T follicular helper cell (primary cell): Measurements from ENCODE around the gene ZFP36L2.

Experiments used
- DNase-seq: peaks from one replicate; pipeline ENCODE4 v3.0.0-alpha.2; 2020; ENCODE audit warnings: low read depth

ZFP36L2 gene

DNA sequence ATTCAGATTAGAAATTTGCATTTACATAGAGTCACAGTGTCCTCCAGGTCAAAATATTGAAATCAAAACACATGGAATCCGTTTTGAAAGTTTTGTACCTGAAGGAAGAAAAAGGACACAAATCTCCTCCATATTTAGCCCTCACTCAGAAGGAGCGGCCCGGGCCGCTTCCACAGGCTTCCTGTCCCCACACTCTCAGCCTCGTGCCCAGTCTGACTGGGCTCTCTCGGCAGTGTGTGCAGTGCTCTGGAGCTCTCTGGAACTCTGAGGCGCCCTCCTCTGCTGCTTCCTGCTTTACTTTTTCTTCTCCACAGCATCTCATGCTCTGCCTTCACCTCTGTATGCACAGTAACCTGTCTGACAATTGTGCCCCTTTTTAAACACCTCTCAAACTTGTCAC, 22.2 kb upstream of the ZFP36L2 start:
- no peak for DNase-seq

DNA sequence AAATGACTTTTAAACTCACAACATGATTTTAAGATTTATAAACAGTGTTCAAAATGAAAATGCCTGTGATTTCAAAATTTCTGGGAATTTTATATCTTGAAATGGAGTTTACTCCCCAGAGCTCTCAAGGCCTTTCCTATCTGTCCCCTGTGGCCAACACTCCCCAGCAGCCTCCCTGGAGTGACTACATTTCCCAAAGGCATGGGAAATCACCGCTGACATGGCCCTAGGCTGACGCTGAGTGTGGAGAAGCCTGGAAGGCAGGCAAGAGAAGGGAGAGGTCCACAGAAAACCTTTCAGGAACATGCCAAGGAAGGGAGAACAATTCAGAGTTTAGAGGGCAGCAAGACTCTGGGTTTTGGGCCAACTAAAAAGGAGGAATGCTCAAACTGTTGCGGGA, 20.2 kb upstream of the ZFP36L2 start:
- DNase-seq, result no peak

DNA sequence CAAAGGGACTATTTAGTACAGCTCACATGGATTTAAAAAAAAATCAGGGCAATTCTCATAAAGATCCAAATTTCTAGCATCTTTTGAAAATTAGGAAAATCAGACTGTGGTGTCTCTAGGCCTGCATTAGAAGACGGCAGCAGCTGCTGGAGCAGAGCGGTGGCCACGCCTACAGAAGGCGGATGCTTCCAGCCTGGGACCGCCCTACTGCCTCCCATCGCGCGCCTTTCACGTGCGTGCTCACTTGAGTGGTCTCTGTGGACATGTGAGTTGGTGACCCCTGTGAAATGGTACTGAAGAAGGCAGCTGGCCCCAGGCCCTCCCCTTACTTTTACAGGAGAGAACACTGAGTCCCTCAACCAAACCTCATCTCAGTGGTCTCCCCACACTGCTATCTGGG, 15.2 kb upstream of the ZFP36L2 start:
- DNase-seq, result no peak

DNA sequence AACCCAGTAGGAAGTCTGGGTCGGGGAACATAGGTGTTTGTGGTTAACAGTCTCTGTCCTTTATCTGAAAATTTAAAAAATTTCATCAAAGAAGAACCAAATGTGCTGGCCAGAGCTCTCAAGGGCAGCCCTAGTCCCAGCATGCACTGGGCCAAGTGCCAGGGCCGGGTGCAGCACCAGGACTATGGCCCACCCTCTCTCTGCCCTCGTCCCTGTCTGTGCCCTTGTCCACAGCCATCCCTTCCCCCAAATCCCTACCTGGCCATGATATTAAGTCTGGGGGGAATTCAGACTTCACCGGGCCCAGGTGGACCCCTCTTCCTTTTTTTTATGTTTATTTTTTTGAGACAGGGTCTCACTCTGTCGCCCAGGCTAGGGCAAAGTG, 14.4 kb upstream of the ZFP36L2 start:
- no peak for DNase-seq

DNA sequence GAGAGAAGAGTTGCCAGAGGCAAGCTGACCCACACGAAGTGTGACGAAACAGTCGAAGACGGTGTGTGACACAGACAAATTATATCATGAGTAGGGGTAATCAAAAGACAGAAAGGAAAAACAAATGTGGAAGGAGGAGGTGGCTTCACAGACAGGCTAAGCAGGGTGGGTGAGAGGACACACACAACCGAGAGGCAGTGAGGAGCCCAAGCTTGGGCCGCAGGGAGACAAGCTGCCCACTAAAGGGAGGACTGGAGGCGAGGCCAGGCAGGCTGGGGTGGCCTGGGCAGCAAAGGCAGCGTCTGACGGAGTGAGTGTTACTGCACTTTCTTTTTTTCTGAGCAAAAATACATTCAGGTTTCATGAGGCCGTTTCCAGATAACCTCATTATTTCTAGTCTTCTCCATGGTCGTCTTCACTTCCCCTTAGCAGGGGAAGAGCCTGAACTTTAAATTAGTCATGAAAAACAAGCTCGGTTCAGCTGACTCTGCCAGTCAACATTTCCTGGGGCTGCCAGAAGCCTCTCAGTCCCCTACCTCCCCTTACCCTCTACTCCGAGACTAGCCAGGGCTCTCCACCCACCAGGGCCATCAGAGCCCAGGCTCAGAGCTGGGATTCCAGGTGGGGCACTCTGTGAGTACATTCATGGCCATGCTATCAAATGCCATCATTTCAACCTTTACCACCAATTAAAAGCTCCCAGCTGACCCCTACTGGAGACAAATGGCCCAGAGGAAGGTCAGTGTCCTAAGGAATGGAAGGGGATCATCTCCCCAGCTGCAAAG, 13.8 kb upstream of the ZFP36L2 start:
- no peak for DNase-seq

DNA sequence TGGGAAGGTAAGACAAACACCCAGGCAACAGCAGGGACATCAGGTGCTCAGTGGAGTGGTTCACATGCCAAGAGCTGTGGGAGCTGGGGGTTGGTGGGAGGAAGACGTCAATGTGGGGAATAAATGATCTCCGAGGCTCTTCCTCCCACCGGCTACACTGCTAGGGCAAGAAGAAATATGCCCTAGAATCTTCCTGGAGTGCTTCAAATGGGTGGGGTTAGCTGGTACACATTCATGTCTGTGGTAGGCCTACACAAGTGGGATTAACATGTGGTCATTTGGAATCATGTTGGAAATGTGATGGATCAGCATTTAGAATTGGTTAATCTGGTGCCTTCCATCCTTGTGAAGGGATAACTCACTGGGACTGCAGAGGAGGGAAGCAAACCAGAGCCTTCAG, 12.4 kb upstream of the ZFP36L2 start:
- no peak for DNase-seq

DNA sequence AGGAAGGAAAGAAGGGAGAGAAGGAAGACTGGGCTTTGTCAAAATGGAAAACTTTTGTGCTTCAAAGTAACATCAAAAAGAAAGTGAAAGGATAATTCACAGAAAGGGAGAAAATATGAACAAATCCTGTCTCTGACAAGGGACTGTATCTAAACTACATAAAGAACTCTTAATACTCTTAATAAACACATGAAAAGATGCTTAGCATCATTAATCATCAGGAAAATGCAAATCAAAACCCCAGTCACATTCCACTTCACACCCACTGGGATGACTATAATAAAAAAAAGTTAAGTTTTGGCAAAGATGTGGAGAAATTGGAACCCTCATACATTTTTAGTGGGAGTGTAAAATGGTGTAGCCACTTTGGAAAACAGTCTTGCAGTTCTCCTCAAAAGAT, 11.8 kb upstream of the ZFP36L2 start:
- no peak for DNase-seq

DNA sequence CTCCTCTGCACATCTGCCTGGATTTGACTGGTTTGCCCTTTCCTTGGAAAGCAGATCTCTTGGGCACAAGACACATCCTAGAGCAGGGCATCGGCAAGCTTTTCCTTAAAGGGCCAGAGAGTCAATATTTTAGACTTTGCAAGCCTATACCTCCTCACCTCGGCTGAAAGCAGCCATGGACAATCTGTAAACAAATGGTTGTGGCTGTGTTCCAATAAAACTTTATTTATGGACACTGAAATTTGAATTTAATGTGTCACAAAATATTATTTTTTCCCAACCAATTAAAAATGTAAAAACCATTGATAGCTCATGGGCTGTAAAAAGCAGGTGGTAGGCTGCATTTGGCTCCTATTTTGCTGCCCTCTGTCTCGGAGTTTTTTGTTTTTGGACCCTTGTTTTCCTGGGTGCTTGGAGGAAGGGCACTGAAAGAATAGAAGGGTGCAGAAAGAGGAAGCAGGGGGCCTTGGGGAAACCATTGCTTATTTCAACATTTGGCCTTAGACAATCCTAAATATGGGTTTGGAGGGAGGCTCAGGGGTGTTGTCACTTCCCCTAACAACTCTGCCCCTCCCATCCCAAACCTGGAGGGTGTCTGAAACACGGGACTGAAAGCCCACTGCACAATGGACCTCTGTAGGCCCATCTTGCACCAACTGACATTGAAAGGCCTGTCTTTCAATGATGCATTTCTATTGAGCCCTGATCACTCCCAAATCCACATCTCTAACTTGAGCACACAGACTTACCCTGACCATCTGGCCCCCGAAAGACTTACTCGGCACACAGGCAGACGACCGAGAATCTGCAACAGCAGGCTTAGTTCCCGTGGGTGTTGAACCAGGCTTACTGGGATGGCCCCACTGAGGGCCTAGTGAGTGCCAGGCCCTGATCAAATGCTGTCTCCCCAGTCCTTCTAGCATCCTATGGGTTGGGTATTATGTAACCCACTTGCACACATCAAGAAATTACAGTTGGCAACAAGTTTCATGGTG, 7.1 kb upstream of the ZFP36L2 start:
- no peak for DNase-seq

DNA sequence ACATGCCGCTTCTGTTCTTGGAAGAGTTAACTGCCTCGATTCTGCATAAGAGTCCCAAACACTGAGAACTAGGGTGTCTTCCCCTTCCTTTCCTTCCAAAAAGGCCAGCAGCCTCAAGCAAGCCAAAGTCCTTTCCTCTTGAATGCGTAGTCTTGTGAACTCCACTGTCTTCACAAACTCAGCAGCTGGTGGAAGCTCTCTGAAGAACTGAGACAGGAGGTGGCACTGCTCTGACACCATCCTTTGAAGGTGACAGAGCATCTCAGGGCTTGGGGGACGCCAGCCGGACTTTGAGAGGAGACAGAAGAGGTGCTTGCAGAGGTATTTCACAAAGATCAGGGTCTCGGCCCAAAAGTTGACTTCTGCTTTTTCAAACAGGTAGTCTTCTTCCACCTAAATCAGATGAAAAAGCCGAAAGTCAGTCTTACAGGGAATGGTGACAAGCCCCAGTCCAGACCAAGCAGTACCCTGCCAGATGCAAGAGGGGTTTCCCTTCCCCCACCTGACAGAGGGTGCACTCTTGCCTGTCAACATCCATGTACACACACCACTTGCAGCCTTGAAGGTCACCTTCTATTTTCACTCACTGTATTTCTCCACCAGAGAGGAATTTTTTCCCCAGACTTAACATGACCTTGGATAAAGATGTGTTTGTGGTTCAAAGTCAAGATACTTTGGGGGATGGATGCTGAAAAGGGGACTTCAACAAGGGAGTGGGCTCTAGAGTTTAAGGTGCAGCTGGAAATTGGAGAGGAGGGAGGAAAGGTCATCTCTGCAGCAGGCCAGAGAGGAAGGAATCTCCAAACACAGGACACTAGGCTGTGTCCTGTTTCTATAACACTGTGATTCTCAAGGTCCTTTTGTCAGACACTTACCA, 4.8 kb upstream of the ZFP36L2 start:
- DNase-seq, result no peak

DNA sequence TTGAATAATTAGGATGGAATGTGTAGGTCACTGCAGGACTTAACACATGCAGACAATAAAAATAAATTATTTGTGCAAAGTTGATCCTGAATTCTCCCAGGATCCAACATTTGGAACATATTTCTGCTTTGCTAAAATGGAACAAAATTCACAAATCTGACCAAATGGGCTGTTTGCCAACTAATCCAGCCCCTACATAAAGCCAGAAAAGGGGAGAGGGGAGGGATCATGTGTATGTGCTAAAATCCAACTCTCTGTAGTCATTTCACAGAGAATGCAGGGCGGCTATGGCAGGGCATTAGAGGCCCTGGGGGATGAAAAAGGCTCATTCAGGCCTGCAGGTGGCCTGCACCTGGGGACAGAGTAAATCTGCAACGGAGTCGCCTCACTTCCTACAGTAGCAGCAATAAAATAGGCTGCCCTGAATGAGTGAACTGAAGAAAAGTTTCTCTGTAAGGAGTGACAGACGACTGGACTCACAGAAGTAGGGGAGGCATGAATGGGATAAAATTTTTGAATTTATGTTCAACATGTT, 4.0 kb upstream of the ZFP36L2 start:
- no peak for DNase-seq

DNA sequence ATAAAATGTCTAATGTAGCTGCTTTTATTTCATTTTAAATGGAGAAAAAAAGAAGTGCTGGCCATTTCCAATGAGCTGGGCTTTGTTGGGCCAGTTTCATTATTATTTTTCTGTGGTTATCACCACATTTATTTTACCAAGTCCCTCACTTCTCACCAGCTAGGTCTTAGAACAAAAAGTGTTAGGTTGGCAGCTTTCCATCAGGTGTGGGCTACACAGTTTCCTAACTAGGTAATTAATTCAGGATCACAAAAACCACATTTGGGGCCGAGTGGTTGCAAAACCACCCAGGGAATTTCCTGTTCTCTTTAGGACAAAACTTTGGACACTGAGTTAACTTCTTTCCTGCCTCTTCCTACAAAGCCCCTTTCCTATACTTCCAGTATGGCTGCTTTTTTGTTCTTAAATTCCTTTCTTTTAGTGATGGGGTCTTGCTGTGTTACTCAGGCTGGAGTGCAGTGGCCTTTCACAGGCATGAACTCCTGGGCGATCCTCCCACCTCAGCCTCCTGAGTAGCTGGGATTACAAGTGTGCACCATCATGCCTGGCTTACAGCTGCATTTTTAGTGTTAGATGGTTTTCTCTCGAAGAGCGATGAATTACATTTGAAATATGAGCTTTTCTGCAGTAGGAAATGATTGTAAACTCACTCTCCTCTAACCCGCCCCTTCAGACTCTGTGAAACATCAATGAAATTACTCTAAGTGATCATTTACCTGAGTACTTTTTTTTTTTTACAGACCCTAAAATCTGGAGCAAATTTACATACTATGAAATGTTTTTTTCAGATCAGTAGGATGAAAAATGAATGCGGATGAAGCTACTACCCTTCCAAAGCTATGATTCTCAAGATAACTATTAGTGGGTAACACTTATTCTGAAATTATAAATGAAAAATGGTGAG, 2.6 kb upstream of the ZFP36L2 start:
- no peak for DNase-seq

DNA sequence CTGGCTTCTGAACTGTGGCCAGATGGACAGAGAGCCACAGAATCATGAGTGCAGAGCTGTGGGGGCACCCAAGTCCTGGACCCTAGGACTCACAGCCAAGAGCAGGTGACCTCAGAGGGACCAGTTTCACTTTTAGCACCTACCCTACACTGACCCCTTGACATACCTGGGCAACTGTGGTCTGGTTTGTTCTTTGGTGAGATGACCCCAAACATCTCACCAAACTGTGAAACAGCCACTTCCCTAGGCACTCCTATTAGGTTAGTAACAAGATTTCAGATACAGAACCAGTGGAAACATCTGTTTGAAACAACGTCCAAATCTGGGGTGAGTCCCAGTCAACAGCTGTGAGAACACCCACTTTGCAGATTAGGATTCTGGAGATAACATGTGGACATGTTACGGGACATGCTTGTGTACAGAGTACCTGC, 1.9 kb upstream of the ZFP36L2 start:
- DNase-seq, result no peak

DNA sequence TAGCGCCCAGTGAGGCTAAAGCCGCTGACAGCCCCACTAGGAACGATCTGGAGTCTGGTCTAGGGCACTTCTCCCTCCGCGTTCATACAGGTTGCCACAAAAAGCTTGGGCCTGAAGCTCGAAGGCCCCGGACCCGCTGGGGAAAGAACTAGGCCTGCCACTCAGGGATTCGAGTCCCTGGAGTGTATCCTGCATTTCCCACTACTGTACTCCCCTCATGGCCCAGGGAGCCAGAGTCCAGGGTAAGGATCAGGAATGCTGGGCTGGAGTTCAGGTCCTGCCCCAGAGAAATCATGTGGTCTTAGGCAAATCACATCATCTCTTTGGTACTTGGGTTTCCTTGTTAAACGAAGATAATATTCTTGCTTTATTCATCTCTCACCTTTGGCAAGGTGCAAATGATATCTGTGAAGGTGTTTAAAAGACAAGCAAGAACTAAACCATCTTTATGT, 1.4 kb upstream of the ZFP36L2 start:
- no peak for DNase-seq

DNA sequence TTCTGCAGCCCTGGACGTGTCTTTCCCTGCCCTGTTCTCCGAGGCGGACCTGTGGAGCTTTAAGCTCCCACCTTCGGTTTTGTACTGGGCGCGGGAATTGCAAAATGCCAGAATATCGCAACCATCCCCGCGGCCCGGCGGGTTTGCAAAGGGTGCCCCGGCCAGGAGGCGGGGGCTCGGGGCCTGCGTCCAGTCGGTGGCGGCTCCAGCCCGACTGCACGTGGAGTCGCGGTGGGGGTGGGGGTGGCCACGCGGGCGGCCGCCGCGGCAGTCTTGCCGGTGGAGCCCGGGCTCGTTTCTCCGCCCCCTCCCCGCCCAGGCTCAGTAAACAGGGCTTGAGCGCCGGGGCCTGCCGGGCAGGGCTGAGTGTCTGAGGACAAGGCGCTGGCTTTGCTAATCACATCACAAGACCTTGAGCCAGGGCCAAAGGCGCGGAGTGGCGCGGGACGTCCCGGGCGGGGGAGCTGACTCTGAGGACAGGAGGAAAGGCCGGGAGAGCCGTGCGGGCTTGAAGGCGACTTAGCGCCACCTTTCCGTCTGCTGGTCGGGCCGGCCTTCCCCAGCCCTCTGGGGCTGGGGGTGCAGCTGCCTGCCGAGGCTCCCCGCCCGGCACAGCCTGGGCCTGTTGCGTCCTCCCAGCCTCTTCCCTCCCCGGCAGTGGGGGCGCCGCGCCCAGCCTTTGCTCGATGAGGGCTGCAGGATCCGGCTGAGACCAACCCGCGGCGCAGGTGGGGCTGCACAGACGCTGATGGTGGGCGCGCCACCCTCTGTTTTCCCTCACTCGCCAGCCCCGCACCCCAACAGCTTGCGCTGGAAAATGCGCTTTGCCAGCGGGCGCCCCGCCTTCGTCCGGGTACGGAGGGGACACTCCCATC, 786 bp upstream of the ZFP36L2 start:
- DNase-seq, result peak; percentile 37

DNA sequence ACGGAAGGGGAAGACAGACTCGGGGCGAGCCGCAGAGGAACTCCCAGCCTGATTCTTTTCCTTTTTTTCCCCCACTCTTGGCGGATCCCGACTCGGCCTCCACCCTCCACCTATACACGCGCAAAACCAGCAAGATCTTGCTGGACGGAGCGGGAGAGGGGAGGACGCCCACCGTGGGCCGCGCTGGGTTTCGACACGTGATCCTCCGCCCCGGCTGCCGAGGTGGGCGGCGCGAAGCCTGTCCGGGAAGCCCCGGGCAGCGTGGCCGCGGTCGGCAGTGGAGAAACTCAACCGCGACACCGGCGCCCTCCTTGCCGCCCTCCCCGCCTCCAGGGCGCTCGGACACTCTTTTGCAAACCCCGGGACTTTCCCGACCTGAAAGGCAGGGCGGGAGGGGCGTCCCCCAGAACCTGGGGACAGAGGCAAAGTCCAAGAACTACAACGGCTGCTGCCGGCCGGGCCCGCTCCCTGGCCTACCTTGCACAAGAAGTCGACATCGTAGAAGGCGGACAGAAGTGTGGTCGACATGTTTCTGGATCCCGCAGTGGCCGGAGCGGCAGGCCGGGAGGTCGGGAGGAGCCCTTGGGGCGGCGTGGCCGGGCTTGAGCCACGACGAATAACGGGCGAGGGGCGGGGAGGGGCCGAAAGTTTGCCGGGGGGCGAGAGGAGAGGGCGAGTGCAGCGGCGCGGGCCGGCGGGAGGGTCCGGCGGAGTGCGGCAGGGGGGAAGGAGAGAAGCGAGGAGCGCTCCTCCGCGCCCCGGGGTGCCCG, 433 bp downstream of the ZFP36L2 start:
- no peak for DNase-seq

DNA sequence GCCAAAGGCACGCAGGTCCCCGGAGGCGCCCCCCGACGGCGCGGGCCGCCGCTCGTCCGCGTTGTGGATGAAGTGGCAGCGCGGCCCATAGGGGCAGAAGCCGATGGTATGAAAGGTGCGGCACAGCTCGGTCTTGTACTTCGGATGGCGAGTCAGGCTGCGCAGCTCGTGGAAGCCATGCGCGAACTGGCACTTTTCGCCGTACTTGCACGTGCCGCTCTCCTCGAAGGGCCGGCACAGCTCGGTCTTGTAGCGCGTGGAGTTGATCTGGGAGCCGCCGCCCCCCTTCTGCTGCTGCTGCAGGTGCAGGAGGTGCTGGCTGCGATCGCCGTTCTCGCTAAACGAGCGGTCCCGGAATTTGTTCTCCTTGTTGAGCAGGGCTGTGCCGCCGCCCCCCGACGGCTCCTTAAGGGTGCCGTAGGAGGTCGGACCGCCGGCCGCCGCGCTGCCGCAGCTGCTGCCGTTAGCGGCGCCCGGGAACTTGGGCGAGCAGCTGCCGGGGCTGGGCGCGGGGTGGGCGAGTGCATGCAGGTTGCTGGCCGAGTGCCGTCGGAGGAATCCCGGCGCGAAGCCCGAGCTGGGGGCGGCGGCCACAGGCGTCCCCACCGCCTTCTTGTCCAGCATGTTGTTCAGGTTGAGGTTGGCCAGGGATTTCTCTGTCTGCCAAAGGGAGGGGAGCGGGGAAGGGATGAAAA, 1.2 kb downstream of the ZFP36L2 start:
- DNase-seq, result peak; percentile 50

DNA sequence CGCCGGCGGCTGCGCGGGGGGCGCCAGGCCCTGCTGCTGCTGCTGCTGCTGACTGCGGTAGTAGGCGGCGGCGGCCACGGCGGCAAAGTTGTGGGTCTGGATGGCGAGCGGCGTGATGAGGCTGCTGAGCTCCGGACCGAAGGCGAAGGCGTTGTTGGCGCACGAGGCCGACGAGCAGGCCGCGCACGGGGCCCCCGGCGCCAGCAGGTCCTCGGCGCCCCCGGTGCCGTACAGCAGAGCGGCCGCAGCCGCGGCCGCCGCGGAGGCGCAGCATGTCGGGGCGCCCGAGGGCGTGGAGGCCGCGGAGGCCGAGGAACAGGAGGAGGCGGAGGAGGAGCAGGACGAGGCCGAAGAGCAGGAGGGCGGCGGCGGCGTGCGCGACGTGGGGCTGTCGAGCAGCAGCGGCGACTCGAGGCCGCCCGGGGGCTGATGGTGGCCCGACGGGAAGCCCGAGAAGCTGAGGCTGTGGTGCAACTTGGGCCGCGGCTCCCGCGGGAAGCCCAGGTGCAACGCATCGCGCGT, 1.8 kb downstream of the ZFP36L2 start:
- DNase-seq, result peak; percentile 35

DNA sequence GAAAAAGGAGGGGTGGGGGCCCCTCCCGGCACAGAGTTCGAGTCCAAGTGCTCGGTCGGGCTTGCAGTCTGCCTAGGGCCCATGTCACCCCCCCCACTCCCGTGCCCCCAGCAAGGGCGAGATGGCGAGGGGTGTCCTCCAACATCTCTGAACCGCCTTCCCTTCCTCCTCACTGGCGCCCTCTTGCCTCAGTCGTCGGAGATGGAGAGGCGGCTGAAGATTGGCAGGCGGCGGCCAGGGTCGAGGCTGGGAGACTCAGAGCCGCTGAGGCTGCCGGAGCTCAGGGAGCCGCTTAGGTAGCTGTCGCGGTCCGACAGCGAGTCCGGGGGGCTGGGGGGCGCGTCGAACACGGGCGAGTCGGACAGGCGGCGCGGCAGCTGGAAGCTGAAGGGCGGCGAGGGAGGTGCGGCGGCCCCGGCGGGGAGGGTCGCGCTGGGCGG, 2.3 kb downstream of the ZFP36L2 start:
- peak; percentile 62 for DNase-seq
